ENCODE results near the gene BRCA1.
"Not testable (repeated sequence)": the region's sequence is repeated elsewhere in the genome, so short reads cannot be mapped to it uniquely, and the experiment has no call there.

- not testable (repeated sequence) for TF ChIP-seq CTCF, POLR2A (IDR thresholded peaks at IDR 0.05)
Observed at GRCh38 chr17:43136574-43136973, 11.4 kb upstream of the BRCA1 start.
